ENCODE results near the gene SLC6A7. TPM values are rescaled to one million over a fixed set of nuclear protein-coding genes. Genes with fewer than 3 reads are reported as not detected.
"Not testable (repeated sequence)": the region's sequence is repeated elsewhere in the genome, so short reads cannot be mapped to it uniquely, and the experiment has no call there.

Gene SLC6A7
- total RNA-seq, 4 donors from 2014 or later, result not detected

DNA sequence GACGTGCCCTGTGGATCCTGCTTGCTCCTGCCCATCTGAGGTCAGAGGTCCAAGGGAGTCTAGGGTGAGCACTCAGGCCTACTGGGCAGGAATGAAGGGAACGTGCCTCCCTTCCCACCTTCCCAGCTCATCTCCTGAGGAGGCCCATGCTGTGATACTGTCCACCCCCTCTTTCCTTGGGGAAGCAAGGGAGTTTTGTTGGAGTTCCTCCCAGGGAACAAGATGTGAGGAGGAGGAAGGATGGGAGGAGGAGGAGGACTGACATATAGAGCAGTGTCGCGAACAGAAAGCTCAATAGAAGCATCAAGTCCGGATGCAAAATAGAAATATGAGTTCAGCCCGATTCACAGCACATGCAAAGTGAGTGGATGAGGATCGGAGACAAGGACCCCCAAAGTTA, 41.0 kb downstream of the SLC6A7 start:
- Histone ChIP-seq H3K27ac (replicated peaks in 1 of 4) (no peak overlapping the region), H3K4me1 (no peaks in the 10 kb centered on the region), H3K4me3 (no peak overlapping the region), H3K36me3 (peaks cover 0 to 7% (median 2%) of the 10 kb centered on the region in 4 donors), H3K9me3 (no peaks in the 10 kb centered on the region), H3K27me3 (no peaks in the 10 kb centered on the region)
- no peak for TF ChIP-seq POLR2A (IDR thresholded peaks at IDR 0.05; ENCODE audit: low read depth)
- TF ChIP-seq, protein P1, sequence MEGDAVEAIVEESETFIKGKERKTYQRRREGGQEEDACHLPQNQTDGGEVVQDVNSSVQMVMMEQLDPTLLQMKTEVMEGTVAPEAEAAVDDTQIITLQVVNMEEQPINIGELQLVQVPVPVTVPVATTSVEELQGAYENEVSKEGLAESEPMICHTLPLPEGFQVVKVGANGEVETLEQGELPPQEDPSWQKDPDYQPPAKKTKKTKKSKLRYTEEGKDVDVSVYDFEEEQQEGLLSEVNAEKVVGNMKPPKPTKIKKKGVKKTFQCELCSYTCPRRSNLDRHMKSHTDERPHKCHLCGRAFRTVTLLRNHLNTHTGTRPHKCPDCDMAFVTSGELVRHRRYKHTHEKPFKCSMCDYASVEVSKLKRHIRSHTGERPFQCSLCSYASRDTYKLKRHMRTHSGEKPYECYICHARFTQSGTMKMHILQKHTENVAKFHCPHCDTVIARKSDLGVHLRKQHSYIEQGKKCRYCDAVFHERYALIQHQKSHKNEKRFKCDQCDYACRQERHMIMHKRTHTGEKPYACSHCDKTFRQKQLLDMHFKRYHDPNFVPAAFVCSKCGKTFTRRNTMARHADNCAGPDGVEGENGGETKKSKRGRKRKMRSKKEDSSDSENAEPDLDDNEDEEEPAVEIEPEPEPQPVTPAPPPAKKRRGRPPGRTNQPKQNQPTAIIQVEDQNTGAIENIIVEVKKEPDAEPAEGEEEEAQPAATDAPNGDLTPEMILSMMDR (IDR thresholded peaks at IDR 0.05), result no peak
- TF ChIP-seq POLR2AphosphoS5 (IDR thresholded peaks at IDR 0.05), result no peak
- 86% methylated on average over 6 of the region's 7 CpGs for WGBS
- no peak for DNase-seq (ENCODE audit: extremely low spot score)
- intact Hi-C loops (cut with DNase I), result no loop called here

DNA sequence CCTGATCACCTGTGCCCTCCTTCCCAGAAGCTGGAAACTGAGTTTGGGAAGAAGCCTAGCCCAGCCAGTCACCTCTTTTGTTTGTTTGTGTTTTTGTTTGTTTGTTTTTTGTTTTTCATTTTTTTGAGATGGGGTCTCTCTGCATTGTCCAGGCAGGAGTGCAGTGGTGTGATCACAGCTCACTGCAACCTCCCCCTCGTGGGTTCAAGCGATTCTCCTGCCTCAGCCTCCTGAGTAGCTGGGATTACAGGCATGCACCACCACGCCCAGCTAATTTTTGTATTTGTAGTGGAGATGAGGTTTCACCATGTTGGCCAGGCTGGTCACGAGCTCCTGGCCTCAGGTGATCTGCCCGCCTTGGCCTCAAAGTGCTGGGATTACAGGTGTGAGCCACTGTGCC, 43.8 kb downstream of the SLC6A7 start:
- H3K9me3 ChIP-seq; H3K27me3 ChIP-seq; DNase-seq (ENCODE audit: extremely low spot score); H3K4me1 ChIP-seq; H3K27ac ChIP-seq (replicated peaks in 1 of 4); H3K4me3 ChIP-seq; intact Hi-C loops (cut with DNase I): not testable (repeated sequence)
- 88% methylated on average over 2 of the region's 5 CpGs for WGBS
- peaks cover 0 to 11% (median 1%) of the 10 kb centered on the region in 4 donors for H3K36me3 ChIP-seq

DNA sequence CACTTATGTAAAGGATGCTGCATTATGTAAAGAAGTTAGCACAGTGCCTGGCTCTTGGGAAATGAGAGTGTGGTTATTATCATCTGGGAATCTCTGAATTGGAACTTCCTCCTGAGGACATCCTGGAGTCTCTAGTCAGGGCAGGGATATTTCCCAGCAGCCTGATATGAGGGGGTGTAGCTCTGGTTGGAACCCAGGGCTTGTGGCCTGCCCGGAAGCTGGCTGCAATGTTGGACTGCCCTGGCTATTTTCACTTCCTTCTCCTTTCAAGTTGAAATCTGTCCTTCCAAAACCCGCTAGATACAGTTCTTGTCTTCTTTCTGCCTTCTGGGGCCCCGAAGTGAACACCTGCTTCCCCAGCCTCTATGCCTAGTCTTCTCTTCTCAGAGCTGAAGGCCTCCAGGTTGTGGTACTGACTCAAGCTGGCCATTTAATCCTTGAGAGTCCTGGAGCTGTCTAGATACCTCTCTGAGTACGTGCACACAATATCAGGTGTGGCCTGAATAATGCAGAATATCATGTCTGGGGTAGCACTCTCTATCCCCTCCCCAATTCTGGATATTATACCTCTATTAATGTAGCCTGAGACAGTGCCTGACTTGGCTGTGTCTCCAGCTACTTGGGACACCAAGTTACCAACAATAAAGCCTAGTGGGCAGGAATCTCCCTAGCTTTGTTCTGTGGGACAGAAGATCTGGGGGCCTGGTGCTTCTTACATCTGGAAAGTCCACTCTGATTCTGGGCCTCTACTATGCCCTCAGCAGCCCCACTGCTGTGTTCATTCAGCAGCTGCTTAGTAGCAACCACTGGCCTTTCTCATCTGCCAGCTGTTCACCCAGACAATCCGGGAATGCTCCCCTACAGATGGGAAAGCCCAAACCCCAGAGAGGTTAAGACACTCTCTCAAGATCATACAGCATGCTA, 45.0 kb downstream of the SLC6A7 start:
- Histone ChIP-seq H3K4me1 (no peaks in the 10 kb centered on the region), H3K27me3 (no peaks in the 10 kb centered on the region), H3K9me3 (no peaks in the 10 kb centered on the region), H3K4me3 (no peak overlapping the region), H3K36me3 (peaks cover 0 to 11% (median 5%) of the 10 kb centered on the region in 4 donors), H3K27ac (replicated peaks in 1 of 4) (no peak overlapping the region)
- DNase-seq (ENCODE audit: extremely low spot score), result no peak
- intact Hi-C loops (cut with DNase I), result no loop called here
- 65% methylated on average over 5 of the region's 5 CpGs for WGBS
- TF ChIP-seq EP300 (IDR thresholded peaks at IDR 0.05) (no peak), POLR2AphosphoS5 (IDR thresholded peaks at IDR 0.05) (no peak), POLR2A (IDR thresholded peaks at IDR 0.05; ENCODE audit: low read depth) (no peak)
- TF ChIP-seq, protein P1 (IDR thresholded peaks at IDR 0.05), result no peak

DNA sequence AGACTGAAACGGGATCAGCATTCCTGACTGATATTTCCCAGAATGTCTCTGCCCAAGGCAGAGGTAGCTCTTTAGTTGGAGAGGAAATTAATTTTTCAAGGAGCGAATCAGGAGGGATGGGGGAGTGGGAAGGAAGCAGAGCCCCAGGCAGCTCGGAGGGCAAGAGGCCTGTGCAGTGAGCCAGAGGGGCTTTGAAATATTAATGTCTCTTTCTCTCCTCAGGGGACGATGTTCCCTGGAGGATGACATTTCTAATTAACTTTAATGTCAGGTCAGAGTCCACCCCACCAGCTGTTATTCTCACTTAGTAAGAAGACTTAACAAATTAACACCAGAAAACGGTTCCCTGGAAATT, 45.6 kb downstream of the SLC6A7 start:
- Histone ChIP-seq H3K36me3 (peaks cover 0 to 11% (median 5%) of the 10 kb centered on the region in 4 donors), H3K27ac (replicated peaks in 1 of 4) (no peak overlapping the region), H3K27me3 (no peaks in the 10 kb centered on the region), H3K9me3 (no peaks in the 10 kb centered on the region), H3K4me3 (no peak overlapping the region), H3K4me1 (no peaks in the 10 kb centered on the region)
- WGBS, result 88% methylated on average over 5 of the region's 5 CpGs
- DNase-seq (ENCODE audit: extremely low spot score), result no peak
- TF ChIP-seq POLR2AphosphoS5 (IDR thresholded peaks at IDR 0.05), result no peak
- TF ChIP-seq, protein P1 (IDR thresholded peaks at IDR 0.05), result no peak
- TF ChIP-seq EP300 (IDR thresholded peaks at IDR 0.05), result no peak
- no peak for TF ChIP-seq POLR2A (IDR thresholded peaks at IDR 0.05; ENCODE audit: low read depth)
- intact Hi-C loops (cut with DNase I), result no loop called here

DNA sequence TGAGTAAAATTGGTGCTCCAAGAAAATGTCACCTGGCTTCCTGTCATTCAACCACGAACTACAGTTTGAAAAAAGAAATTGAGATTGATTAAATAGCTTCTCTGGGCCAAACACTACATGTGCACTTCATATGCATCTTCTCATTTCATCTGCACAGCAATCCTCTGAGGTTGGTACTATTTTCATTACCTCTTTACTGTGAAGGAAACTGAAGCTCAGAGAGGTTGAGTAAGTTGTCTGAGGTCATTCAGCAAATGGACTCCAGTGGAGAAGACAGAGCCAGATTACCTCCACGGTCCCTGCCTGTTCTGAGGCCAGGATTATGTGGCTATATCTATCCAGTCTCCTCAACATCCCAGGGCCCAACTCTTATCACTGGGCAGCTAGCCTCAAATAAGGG, 46.5 kb downstream of the SLC6A7 start:
- H3K9me3 ChIP-seq, result no peaks in the 10 kb centered on the region
- no peaks in the 10 kb centered on the region for H3K27me3 ChIP-seq
- no peaks in the 10 kb centered on the region for H3K4me1 ChIP-seq
- intact Hi-C loops (cut with DNase I), result no loop called here
- DNase-seq (ENCODE audit: extremely low spot score), result no peak
- H3K27ac ChIP-seq (replicated peaks in 1 of 4), result no peak overlapping the region
- H3K4me3 ChIP-seq, result no peak overlapping the region
- TF ChIP-seq EP300 (IDR thresholded peaks at IDR 0.05) (no peak), POLR2A (IDR thresholded peaks at IDR 0.05; ENCODE audit: low read depth) (no peak), POLR2AphosphoS5 (IDR thresholded peaks at IDR 0.05) (no peak)
- TF ChIP-seq, protein P1 (IDR thresholded peaks at IDR 0.05), result no peak
- 86% methylated on average over 2 of the region's 2 CpGs for whole genome bisulfite sequencing
- H3K36me3 ChIP-seq, result peaks cover 0 to 11% (median 5%) of the 10 kb centered on the region in 4 donors
